ENCODE results near the gene OR10P1. TPM values are rescaled to one million over a fixed set of nuclear protein-coding genes. Genes with fewer than 3 reads are reported as not detected.

OR10P1 gene
- total and polyA plus RNA-seq, 10 of the 15 experiments (the other 5 are each of a cell fraction or from before 2014, with no cell fraction given), result not detected

GRCh38 chr12:55633151-55633550 lies 3.5 kb upstream of the OR10P1 start:
- TF ChIP-seq, protein P1, sequence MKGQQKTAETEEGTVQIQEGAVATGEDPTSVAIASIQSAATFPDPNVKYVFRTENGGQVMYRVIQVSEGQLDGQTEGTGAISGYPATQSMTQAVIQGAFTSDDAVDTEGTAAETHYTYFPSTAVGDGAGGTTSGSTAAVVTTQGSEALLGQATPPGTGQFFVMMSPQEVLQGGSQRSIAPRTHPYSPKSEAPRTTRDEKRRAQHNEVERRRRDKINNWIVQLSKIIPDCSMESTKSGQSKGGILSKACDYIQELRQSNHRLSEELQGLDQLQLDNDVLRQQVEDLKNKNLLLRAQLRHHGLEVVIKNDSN (IDR thresholded peaks at IDR 0.05; ENCODE audit: borderline replicate concordance, extremely low read length, insufficient read depth, low read depth, low read length), result no peak
- no peak for TF ChIP-seq SRF (IDR thresholded peaks at IDR 0.05; ENCODE audit: low read depth in 2 of 2, low read length in 2 of 2)
- TF ChIP-seq SIX5 (IDR thresholded peaks at IDR 0.05; ENCODE audit: low read depth, low read length, severe bottlenecking), result no peak
- TF ChIP-seq SMARCA5 (IDR thresholded peaks at IDR 0.05), result no peak
- no peak for TF ChIP-seq TCF3 (IDR thresholded peaks at IDR 0.05; ENCODE audit: borderline replicate concordance, insufficient read depth, low read depth, low read length)
- TF ChIP-seq MEF2A (IDR thresholded peaks at IDR 0.05; ENCODE audit: insufficient read depth, low read depth, low read length), result no peak
- TF ChIP-seq PKNOX1 (IDR thresholded peaks at IDR 0.05), result no peak
- no peak for TF ChIP-seq MTA3 (IDR thresholded peaks at IDR 0.05; ENCODE audit: borderline replicate concordance, low read length)
- TF ChIP-seq POLR2AphosphoS2 (IDR thresholded peaks at IDR 0.05; ENCODE audit: low read depth, low read length), result no peak
- TF ChIP-seq, protein P2, sequence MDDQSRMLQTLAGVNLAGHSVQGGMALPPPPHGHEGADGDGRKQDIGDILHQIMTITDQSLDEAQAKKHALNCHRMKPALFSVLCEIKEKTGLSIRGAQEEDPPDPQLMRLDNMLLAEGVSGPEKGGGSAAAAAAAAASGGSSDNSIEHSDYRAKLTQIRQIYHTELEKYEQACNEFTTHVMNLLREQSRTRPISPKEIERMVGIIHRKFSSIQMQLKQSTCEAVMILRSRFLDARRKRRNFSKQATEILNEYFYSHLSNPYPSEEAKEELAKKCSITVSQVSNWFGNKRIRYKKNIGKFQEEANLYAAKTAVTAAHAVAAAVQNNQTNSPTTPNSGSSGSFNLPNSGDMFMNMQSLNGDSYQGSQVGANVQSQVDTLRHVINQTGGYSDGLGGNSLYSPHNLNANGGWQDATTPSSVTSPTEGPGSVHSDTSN (IDR thresholded peaks at IDR 0.05; ENCODE audit: insufficient replicate concordance, low read depth, low read length), result no peak
- no peak for TF ChIP-seq SMC3 (IDR thresholded peaks at IDR 0.05; ENCODE audit: borderline replicate concordance, low read length)
- ATAC-seq (no peak), DNase-seq (ENCODE audit: low read depth, low spot score) (no peak), FAIRE-seq (no peak)
- intact Hi-C loops (cut with micrococcal nuclease; ENCODE audit: unreplicated experiment) (no loop called here), in situ Hi-C loops (cut with MboI) (no loop called here)
- no peak overlapping the region for H3K4me2 ChIP-seq (ENCODE audit: control insufficient read depth, insufficient read depth)
- H3K4me1 ChIP-seq (ENCODE audit: control insufficient read depth, insufficient read depth, low read length), result no peaks in the 10 kb centered on the region
- RAD21 ChIA-PET (ENCODE audit: unreplicated experiment), result no interaction called here
- H2AFZ ChIP-seq (ENCODE audit: control insufficient read depth, low read depth, low read length), result no peak overlapping the region
- CTCF ChIA-PET, result interaction anchor here (1.1 to 1.5 kb wide), 3 partner anchors 11 to 23 kb away, joined by 3 to 5 read pairs (median 4); no protein-coding TSS in a partner anchor
- H3K9me3 ChIP-seq (replicated peaks; ENCODE audit: control insufficient read depth, insufficient read depth, low read length), result no peaks in the 10 kb centered on the region
- no peaks in the 10 kb centered on the region for H4K20me1 ChIP-seq (ENCODE audit: control insufficient read depth, insufficient read depth)
- H3K27ac ChIP-seq (ENCODE audit: control insufficient read depth, insufficient read depth), result no peak overlapping the region
- H3K27me3 ChIP-seq (replicated peaks in 1 of 2; ENCODE audit: control insufficient read depth in 2 of 2, insufficient read depth in 2 of 2, low read length in 1 of 2), result no peaks in the 10 kb centered on the region; a peak in 1 of 4 replicates
- H3K4me3 ChIP-seq, result no peak overlapping the region
- 71% methylated on average over 4 of the region's 4 CpGs for WGBS (ENCODE audit: insufficient coverage, insufficient replicate concordance, low lambda C conversion rate, missing lambda C conversion rate)
- BruUV-seq (replicated peaks), result no TSS peak
- no peak overlapping the region for H3K9ac ChIP-seq (ENCODE audit: control insufficient read depth, insufficient read depth, low read length)
- H3K79me2 ChIP-seq (ENCODE audit: control insufficient read depth, insufficient read depth, low read length), result no peaks in the 10 kb centered on the region
- POLR2A ChIA-PET, result no interaction called here
- SMC1A ChIA-PET (ENCODE audit: uncharacterized antibody, unreplicated experiment), result no interaction called here
- H3K36me3 ChIP-seq (ENCODE audit: control insufficient read depth in 2 of 2, insufficient read depth in 2 of 2, low read length in 1 of 2), result no peaks in the 10 kb centered on the region

Measured in GM12878 (cell line).